DND-41 (cell line): Measurements from ENCODE around the gene FBXO24.

Source experiments
- CTCF ChIP-seq: IDR thresholded peaks from 2 replicates; pipeline ENCODE4 v1.5.1; 2012; ENCODE audit warnings: borderline replicate concordance, low read length, moderate library complexity, mild to moderate bottlenecking; ENCODE audit not compliant: poor library complexity, severe bottlenecking; ENCODE audit errors: extremely low read depth
- EZH2 ChIP-seq: IDR thresholded peaks from 3 replicates; pipeline ENCODE4 v1.6.1; 2012; ENCODE audit warnings: borderline replicate concordance, low read depth, mild to moderate bottlenecking, moderate library complexity, low read length, inconsistent platforms; ENCODE audit not compliant: severe bottlenecking

GRCh38 chr7:100627238-100627549 is 41.1 kb downstream of the FBXO24 start:
- TF ChIP-seq CTCF = no peak
- no peak for TF ChIP-seq EZH2
